ENCODE data around the gene CLDN19. TPM values are rescaled to one million over a fixed set of nuclear protein-coding genes. Genes with fewer than 3 reads are reported as not detected.

CLDN19 gene
- polyA plus RNA-seq, 1 donor from 2014 or later, result not detected

- Histone ChIP-seq H4K20me1 (ENCODE audit: insufficient read depth) (no peaks in the 10 kb centered on the region), H3K9ac (ENCODE audit: low read length) (no peak overlapping the region), H3K79me2 (replicated peaks; ENCODE audit: insufficient read depth, low read length) (peaks cover 34% of the 10 kb centered on the region), H3K4me3 (ENCODE audit: low read length) (no peak overlapping the region), H3K9me2 (ENCODE audit: insufficient read depth, low read length) (no peaks in the 10 kb centered on the region), H3K27me3 (ENCODE audit: insufficient read depth, low read depth, low read length) (no peaks in the 10 kb centered on the region), H3K4me2 (ENCODE audit: low read length) (no peak overlapping the region), H3K9me3 (ENCODE audit: low read length) (no peaks in the 10 kb centered on the region), H3F3A (ENCODE audit: insufficient read depth, low read length, poor library complexity, severe bottlenecking) (no peaks in the 10 kb centered on the region), H3K36me3 (ENCODE audit: insufficient read depth, low read length) (no peaks in the 10 kb centered on the region), H2AFZ (ENCODE audit: low read depth, low read length) (no peak overlapping the region), H3K27ac (ENCODE audit: low read length) (no peak overlapping the region)
- no peak for TF ChIP-seq EP300 (conservative IDR thresholded peaks at IDR 0.05; ENCODE audit: poor library complexity, severe bottlenecking)
- TF ChIP-seq MXI1 (conservative IDR thresholded peaks at IDR 0.05; ENCODE audit: poor library complexity, severe bottlenecking), result no peak
- no peak for TF ChIP-seq POLR2AphosphoS5 (IDR thresholded peaks at IDR 0.05)
- no peak for TF ChIP-seq EZH2 (IDR thresholded peaks at IDR 0.05; ENCODE audit: borderline replicate concordance, insufficient read depth, low read length, poor library complexity, severe bottlenecking)
- no peak for TF ChIP-seq CTCF (IDR thresholded peaks at IDR 0.05; ENCODE audit: poor library complexity, severe bottlenecking)
These were observed 22.2 kb upstream of the CLDN19 start for GRCh38 chr1:42762269-42762668.

GRCh38 chr1:42761567-42761966, 21.5 kb upstream of the CLDN19 start:
- no peaks in the 10 kb centered on the region for H3K36me3 ChIP-seq (ENCODE audit: insufficient read depth, low read length)
- H3K9me2 ChIP-seq (ENCODE audit: insufficient read depth, low read length), result no peaks in the 10 kb centered on the region
- no peak overlapping the region for H3K4me3 ChIP-seq (ENCODE audit: low read length)
- no peaks in the 10 kb centered on the region for H3K27me3 ChIP-seq (ENCODE audit: insufficient read depth, low read depth, low read length)
- H3K4me2 ChIP-seq (ENCODE audit: low read length), result no peak overlapping the region
- no peak overlapping the region for H3K9ac ChIP-seq (ENCODE audit: low read length)
- H3K27ac ChIP-seq (ENCODE audit: low read length), result no peak overlapping the region
- no peaks in the 10 kb centered on the region for H3K9me3 ChIP-seq (ENCODE audit: low read length)
- no peaks in the 10 kb centered on the region for H3F3A ChIP-seq (ENCODE audit: insufficient read depth, low read length, poor library complexity, severe bottlenecking)
- no peak overlapping the region for H2AFZ ChIP-seq (ENCODE audit: low read depth, low read length)
- no peaks in the 10 kb centered on the region for H4K20me1 ChIP-seq (ENCODE audit: insufficient read depth)
- H3K79me2 ChIP-seq (replicated peaks; ENCODE audit: insufficient read depth, low read length), result peaks cover 34% of the 10 kb centered on the region
- no peak for TF ChIP-seq RAD21 (conservative IDR thresholded peaks at IDR 0.05)
- TF ChIP-seq CTCF (IDR thresholded peaks at IDR 0.05; ENCODE audit: poor library complexity, severe bottlenecking), result no peak

GRCh38 chr1:42759114-42759513, 19.1 kb upstream of the CLDN19 start:
- Histone ChIP-seq H3K9ac (ENCODE audit: low read length) (no peak overlapping the region), H3K36me3 (ENCODE audit: insufficient read depth, low read length) (no peaks in the 10 kb centered on the region), H3K9me2 (ENCODE audit: insufficient read depth, low read length) (no peaks in the 10 kb centered on the region), H3K79me2 (replicated peaks; ENCODE audit: insufficient read depth, low read length) (peaks cover 13% of the 10 kb centered on the region), H3F3A (ENCODE audit: insufficient read depth, low read length, poor library complexity, severe bottlenecking) (no peaks in the 10 kb centered on the region), H2AFZ (ENCODE audit: low read depth, low read length) (no peak overlapping the region), H3K9me3 (ENCODE audit: low read length) (no peaks in the 10 kb centered on the region), H3K27me3 (ENCODE audit: insufficient read depth, low read depth, low read length) (no peaks in the 10 kb centered on the region), H3K4me3 (ENCODE audit: low read length) (no peak overlapping the region), H4K20me1 (ENCODE audit: insufficient read depth) (no peaks in the 10 kb centered on the region), H3K27ac (ENCODE audit: low read length) (no peak overlapping the region), H3K4me2 (ENCODE audit: low read length) (no peak overlapping the region)
- TF ChIP-seq TAF1 (IDR thresholded peaks at IDR 0.05; ENCODE audit: low read depth) (no peak), MXI1 (conservative IDR thresholded peaks at IDR 0.05; ENCODE audit: poor library complexity, severe bottlenecking) (no peak), POLR2AphosphoS5 (IDR thresholded peaks at IDR 0.05) (no peak), EP300 (conservative IDR thresholded peaks at IDR 0.05; ENCODE audit: poor library complexity, severe bottlenecking) (no peak), CTCF (IDR thresholded peaks at IDR 0.05; ENCODE audit: poor library complexity, severe bottlenecking) (no peak), EZH2 (IDR thresholded peaks at IDR 0.05; ENCODE audit: borderline replicate concordance, insufficient read depth, low read length, poor library complexity, severe bottlenecking) (no peak), REST (IDR thresholded peaks at IDR 0.05; ENCODE audit: borderline replicate concordance) (no peak)

All from neural cell (in vitro differentiated cells).